Measurements from ENCODE around the gene BHLHE40. TPM values are rescaled to one million over a fixed set of nuclear protein-coding genes. Genes with fewer than 3 reads are reported as not detected.

BHLHE40 gene
- total and polyA plus RNA-seq, 2 experiments from 2014 or later = 1.7 to 2.2 TPM

DNA sequence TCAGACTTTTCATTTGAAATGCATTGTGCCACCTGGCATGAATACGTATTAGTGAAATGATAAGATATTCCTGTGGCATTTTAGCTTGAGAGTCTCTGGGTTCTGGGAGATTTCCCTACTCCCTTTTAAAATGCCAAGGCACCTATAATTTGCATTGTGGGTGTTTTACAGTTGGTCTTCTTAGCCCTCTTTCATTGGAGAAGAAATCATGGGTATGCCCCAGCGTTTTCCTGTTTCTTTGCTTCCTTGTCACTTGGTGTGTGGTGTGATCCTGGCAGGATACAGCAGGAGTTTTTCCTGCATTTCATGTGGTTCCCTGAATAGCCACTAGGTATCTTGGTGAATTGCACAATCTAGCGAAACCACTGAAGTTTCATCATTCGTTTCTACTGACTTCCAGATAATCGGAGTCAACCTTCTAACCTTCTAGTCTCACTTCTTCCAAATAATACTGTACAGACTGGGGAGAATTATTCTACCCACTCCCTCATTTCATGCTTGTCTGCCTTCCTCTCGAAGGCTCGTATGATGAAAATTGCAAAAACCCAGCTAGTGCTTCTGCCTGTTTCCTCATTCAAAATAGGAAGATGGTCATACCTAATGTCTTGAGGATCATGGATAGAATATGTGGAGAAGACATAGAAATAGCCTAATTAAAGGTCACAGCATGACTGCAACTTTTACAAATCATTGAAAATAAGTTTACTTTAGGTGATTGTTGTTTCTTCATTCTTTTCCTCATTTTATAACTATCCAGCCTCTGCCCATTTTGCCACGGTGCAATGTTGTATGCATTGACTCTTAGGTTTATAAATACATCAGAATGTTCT lies 2.6 kb downstream of the BHLHE40 start:
- no peaks in the 10 kb centered on the region for H3K9me2 ChIP-seq (ENCODE audit: insufficient read depth)
- no peak for TF ChIP-seq NANOG (IDR thresholded peaks at IDR 0.05; ENCODE audit: borderline replicate concordance)
- no peak for TF ChIP-seq STAT1 (IDR thresholded peaks at IDR 0.05; ENCODE audit: unreplicated experiment)
- no peak for TF ChIP-seq REST (IDR thresholded peaks at IDR 0.05; ENCODE audit: unreplicated experiment)
- no peak for TF ChIP-seq EZH2phosphoT487 (IDR thresholded peaks at IDR 0.05; ENCODE audit: unreplicated experiment)
- TF ChIP-seq JUNB (IDR thresholded peaks at IDR 0.05; ENCODE audit: unreplicated experiment) = no peak
- TF ChIP-seq ZNF114 (CRISPR knock-in tag; IDR thresholded peaks at IDR 0.05) = no peak
- TF ChIP-seq ZNF331 (CRISPR knock-in tag; IDR thresholded peaks at IDR 0.05; ENCODE audit: low read depth) = no peak
- TF ChIP-seq, protein P1, sequence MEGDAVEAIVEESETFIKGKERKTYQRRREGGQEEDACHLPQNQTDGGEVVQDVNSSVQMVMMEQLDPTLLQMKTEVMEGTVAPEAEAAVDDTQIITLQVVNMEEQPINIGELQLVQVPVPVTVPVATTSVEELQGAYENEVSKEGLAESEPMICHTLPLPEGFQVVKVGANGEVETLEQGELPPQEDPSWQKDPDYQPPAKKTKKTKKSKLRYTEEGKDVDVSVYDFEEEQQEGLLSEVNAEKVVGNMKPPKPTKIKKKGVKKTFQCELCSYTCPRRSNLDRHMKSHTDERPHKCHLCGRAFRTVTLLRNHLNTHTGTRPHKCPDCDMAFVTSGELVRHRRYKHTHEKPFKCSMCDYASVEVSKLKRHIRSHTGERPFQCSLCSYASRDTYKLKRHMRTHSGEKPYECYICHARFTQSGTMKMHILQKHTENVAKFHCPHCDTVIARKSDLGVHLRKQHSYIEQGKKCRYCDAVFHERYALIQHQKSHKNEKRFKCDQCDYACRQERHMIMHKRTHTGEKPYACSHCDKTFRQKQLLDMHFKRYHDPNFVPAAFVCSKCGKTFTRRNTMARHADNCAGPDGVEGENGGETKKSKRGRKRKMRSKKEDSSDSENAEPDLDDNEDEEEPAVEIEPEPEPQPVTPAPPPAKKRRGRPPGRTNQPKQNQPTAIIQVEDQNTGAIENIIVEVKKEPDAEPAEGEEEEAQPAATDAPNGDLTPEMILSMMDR (conservative IDR thresholded peaks at IDR 0.05; ENCODE audit: low read depth in 2 of 2) = peak in 1 of 2 experiments; percentile 26; a peak in 1 of 4 replicates
- H3K79me2 ChIP-seq (replicated peaks; ENCODE audit: insufficient read depth) = no peaks in the 10 kb centered on the region
- Mint-ChIP-seq H3K4me3 (no peak overlapping the region; the same call in 1 of the 3 replicates), H3K27me3 (ENCODE audit: insufficient read depth, low read depth, poor library complexity) (peaks cover 48% of the 10 kb centered on the region), H3K36me3 (ENCODE audit: low read depth) (peaks cover 4% of the 10 kb centered on the region; the same call in 2 of the 3 replicates), H3K9me3 (0 out of 3 replicates have a peak, but pooled peaks cover 5% of the 10 kb centered on the region), H3K27ac (no peak overlapping the region), H3K4me1 (peaks cover 28% of the 10 kb centered on the region)
- no peak overlapping the region for H3K27ac ChIP-seq (ENCODE audit: low read depth)
- H4K20me1 ChIP-seq (replicated peaks; ENCODE audit: insufficient read depth) = no peaks in the 10 kb centered on the region
- no peaks in the 10 kb centered on the region for H3K36me3 ChIP-seq (ENCODE audit: insufficient read depth)
- no peak overlapping the region for H3K4me2 ChIP-seq
- H3K4me1 ChIP-seq (ENCODE audit: insufficient read depth) = peaks cover 21% of the 10 kb centered on the region
- H2AFZ ChIP-seq = no peak overlapping the region
- DNase-seq (ENCODE audit: low spot score) (peak; percentile 58), ATAC-seq (no peak)
- H3K27me3 ChIP-seq (ENCODE audit: insufficient read depth) = peaks cover 58% of the 10 kb centered on the region
- H3F3A ChIP-seq (replicated peaks; ENCODE audit: low read depth) = peaks cover 20% of the 10 kb centered on the region
- no peak overlapping the region for H3K4me3 ChIP-seq
